ENCODE results near the gene NPHP4. TPM values are rescaled to one million over a fixed set of nuclear protein-coding genes. Genes with fewer than 3 reads are reported as not detected.

The NPHP4 gene
- total and polyA plus RNA-seq, 2 donors (not counting 3 experiments of a cell fraction or from before 2014, with no cell fraction given), result 4.4 to 11.7 TPM

DNA sequence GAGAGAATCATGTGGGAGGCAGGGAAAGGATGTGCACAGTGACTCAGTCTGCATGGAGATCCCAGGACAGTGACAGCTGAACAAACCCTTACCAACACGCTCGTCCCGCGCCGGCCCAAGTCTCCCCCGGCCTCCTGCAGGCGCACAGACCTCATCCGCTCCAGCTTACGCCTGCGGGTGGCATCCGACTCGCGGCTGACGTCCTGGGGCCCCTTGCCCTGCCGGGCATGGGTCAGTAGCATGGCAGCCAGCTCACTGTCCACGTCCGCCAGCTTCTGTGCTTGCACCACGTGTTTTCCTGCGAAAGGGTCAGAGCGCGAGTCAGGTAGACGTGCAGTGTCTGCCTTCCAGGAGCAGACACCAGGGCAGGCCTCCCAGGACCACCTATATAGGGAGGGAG lies 115.2 kb downstream of the NPHP4 start:
- no peak overlapping the region for H2AFZ ChIP-seq (ENCODE audit: low read depth, low read length)
- H3K36me3 ChIP-seq (ENCODE audit: control insufficient read depth in 2 of 2, extremely low read depth in 1 of 2, insufficient read depth in 2 of 2, low read length in 2 of 2), result no peaks in the 10 kb centered on the region
- intact Hi-C loops (cut with micrococcal nuclease) (no loop called here), dilution Hi-C loops (cut with MboI; ENCODE audit: extremely low pct_ligation_motif_present, low sequenced_read_pairs) (no loop called here)
- H3K9me1 ChIP-seq (replicated peaks; ENCODE audit: control insufficient read depth, extremely low read depth, insufficient read depth, low read length), result no peaks in the 10 kb centered on the region
- TF ChIP-seq POLR2A (IDR thresholded peaks at IDR 0.05; ENCODE audit: low read depth, low read length) (no peak), JUN (IDR thresholded peaks at IDR 0.05; ENCODE audit: borderline replicate concordance, insufficient read depth, insufficient read length, low read depth) (no peak), FOS (IDR thresholded peaks at IDR 0.05; ENCODE audit: borderline replicate concordance, insufficient read depth, low read length) (no peak), POLR2AphosphoS5 (IDR thresholded peaks at IDR 0.05; ENCODE audit: insufficient read depth, low read depth, low read length) (no peak), MAX (IDR thresholded peaks at IDR 0.05; ENCODE audit: insufficient read depth, insufficient read length) (no peak), MYC (IDR thresholded peaks at IDR 0.05; ENCODE audit: low read depth, low read length) (no peak), GATA2 (IDR thresholded peaks at IDR 0.05; ENCODE audit: insufficient read depth, insufficient read length, low read depth, low read length) (no peak), EZH2 (IDR thresholded peaks at IDR 0.05; ENCODE audit: borderline replicate concordance, low read depth, low read length, severe bottlenecking) (no peak)
- TF ChIP-seq, protein P1, sequence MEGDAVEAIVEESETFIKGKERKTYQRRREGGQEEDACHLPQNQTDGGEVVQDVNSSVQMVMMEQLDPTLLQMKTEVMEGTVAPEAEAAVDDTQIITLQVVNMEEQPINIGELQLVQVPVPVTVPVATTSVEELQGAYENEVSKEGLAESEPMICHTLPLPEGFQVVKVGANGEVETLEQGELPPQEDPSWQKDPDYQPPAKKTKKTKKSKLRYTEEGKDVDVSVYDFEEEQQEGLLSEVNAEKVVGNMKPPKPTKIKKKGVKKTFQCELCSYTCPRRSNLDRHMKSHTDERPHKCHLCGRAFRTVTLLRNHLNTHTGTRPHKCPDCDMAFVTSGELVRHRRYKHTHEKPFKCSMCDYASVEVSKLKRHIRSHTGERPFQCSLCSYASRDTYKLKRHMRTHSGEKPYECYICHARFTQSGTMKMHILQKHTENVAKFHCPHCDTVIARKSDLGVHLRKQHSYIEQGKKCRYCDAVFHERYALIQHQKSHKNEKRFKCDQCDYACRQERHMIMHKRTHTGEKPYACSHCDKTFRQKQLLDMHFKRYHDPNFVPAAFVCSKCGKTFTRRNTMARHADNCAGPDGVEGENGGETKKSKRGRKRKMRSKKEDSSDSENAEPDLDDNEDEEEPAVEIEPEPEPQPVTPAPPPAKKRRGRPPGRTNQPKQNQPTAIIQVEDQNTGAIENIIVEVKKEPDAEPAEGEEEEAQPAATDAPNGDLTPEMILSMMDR (IDR thresholded peaks at IDR 0.05; ENCODE audit: extremely low read depth in 1 of 2, insufficient read depth in 1 of 2, low read depth in 1 of 2, low read length in 2 of 2), result no peak
- CTCF ChIA-PET, result interaction anchor here (0.9 kb wide), 1 partner anchor 10 kb away, joined by 3 read pairs; no protein-coding TSS in a partner anchor
- POLR2A ChIA-PET, result no interaction called here
- H4K20me1 ChIP-seq (replicated peaks; ENCODE audit: control insufficient read depth, extremely low read depth, insufficient read depth, low read length), result no peaks in the 10 kb centered on the region
- no peaks in the 10 kb centered on the region for H3K4me1 ChIP-seq (ENCODE audit: control insufficient read depth, extremely low read depth, insufficient read depth, low read length)
- H3K27me3 ChIP-seq (ENCODE audit: control insufficient read depth in 2 of 2, insufficient read depth in 2 of 2, low read length in 2 of 2), result no peaks in the 10 kb centered on the region
- H3K9ac ChIP-seq (replicated peaks; ENCODE audit: extremely low read depth, insufficient read depth, low read length), result no peak overlapping the region
- no TSS peak for BruUV-seq (replicated peaks)
- no peak overlapping the region for H3K4me3 ChIP-seq (replicated peaks in 1 of 3; ENCODE audit: insufficient read depth in 1 of 3, low read depth in 1 of 3, low read length in 3 of 3)
- H3K4me2 ChIP-seq (ENCODE audit: insufficient read depth, low read length), result no peak overlapping the region
- no peaks in the 10 kb centered on the region for H3K9me3 ChIP-seq (replicated peaks; ENCODE audit: control insufficient read depth, insufficient read depth, low read length)
- DNase-seq (ENCODE audit: low read depth, low spot score), result no peak
- no peaks in the 10 kb centered on the region for H3K79me2 ChIP-seq (ENCODE audit: control insufficient read depth, insufficient read depth, low read length)
- FAIRE-seq, result no peak
- H3K27ac ChIP-seq (ENCODE audit: insufficient read depth, low read depth, low read length), result no peak overlapping the region

Measured in endothelial cell of umbilical vein (primary cell).